HCT116 (cell line): ENCODE results near the gene GALNT17. TPM values are rescaled to one million over a fixed set of nuclear protein-coding genes. Genes with fewer than 3 reads are reported as not detected.
"Not testable (repeated sequence)": the region's sequence is repeated elsewhere in the genome, so short reads cannot be mapped to it uniquely, and the experiment has no call there.

Source experiments
- ATAC-seq: fragments of 200-7000 bp; cut with Tn5 transposase; 2 replicates; pipeline ENCODE4 v1.9.1; 2020; ENCODE audit warnings: mild to moderate bottlenecking, moderate library complexity
- BruUV-seq: library from RNA; stranded (reverse); fragments of 400-500 nt; replicated peaks from 2 replicates; lab custom pipeline; 2021; lab: Mats Ljungman, UMichigan
- CTCF ChIA-PET: fragments of 300-600 bp; sonication (Branson Sonifier 250); formaldehyde crosslinking; loops from one replicate; lab custom pipeline; 2021; ENCODE audit warnings: antibody characterized with exemption; lab: Charles Lee
- POLR2A ChIA-PET: fragments of 300-600, 350-600 bp; sonication (Branson Sonifier 250); formaldehyde crosslinking; loops from one replicate; lab custom pipeline; 2021; ENCODE audit warnings: antibody characterized with exemption; lab: Charles Lee
- RAD21 ChIA-PET, 2 experiments: fragments of 300-600 bp; sonication (Branson Sonifier 250); formaldehyde crosslinking; loops; one replicate each; lab custom pipeline; 2023; ENCODE audit warnings: low total read pairs in 2 of 2; ENCODE audit not compliant: uncharacterized antibody in 2 of 2, unreplicated experiment in 2 of 2, low non-redundant PET in 1 of 2; lab: Charles Lee
- DNase-seq: peaks from one replicate; pipeline ENCODE4 v3.0.0-alpha.2; 2010; ENCODE audit warnings: low read depth, low spot score
- H2AFZ ChIP-seq: fragments of 200-600 bp; shearing (Covaris generic), sonication (generic); 2 replicates; pipeline ENCODE4 v1.6.1; 2017; ENCODE audit warnings: low read depth, mixed run types, mixed read lengths, antibody characterized with exemption, low read length; ENCODE audit not compliant: poor library complexity, severe bottlenecking
- H3K27ac ChIP-seq: 2 replicates; pipeline ENCODE4 v1.5.1; 2012; ENCODE audit warnings: low read depth, low read length
- H3K27me3 ChIP-seq: fragments of 200-600 bp; sonication (generic); 2 replicates; pipeline ENCODE4 v1.6.1; 2016; ENCODE audit warnings: mixed run types, low read length, mixed read lengths; ENCODE audit not compliant: insufficient read depth
- H3K36me3 ChIP-seq, 2 experiments: fragments of 200-500 bp in 1 of 2; fragments of 200-600 bp in 1 of 2; sonication (Bioruptor generic) in 1 of 2; sonication (generic) in 1 of 2; 2 replicates each; pipeline versions ENCODE4 v1.5.1 to v1.6.1; 2014 to 2016; ENCODE audit warnings: low read length in 2 of 2, inconsistent platforms in 1 of 2, mixed read lengths in 1 of 2, mixed run types in 1 of 2; ENCODE audit not compliant: insufficient read depth in 2 of 2, control insufficient read depth in 1 of 2
- H3K4me1 ChIP-seq, 2 experiments: fragments of 200-600 bp in 1 of 2; sonication (generic) in 1 of 2; 2 replicates each; pipeline versions ENCODE4 v1.5.1 to v1.6.1; 2012 to 2017; ENCODE audit warnings: low read length in 2 of 2, inconsistent platforms in 1 of 2, mild to moderate bottlenecking in 1 of 2, mixed read lengths in 1 of 2, mixed run types in 1 of 2, moderate library complexity in 1 of 2; ENCODE audit not compliant: insufficient read depth in 2 of 2, control insufficient read depth in 1 of 2
- H3K4me2 ChIP-seq: fragments of 200-600 bp; sonication (generic); 2 replicates; pipeline ENCODE4 v1.6.1; 2017; ENCODE audit warnings: mixed run types, low read length, mixed read lengths
- H3K4me3 ChIP-seq, 2 experiments: fragments of 200-600 bp in 1 of 2; sonication (generic) in 1 of 2; replicated peaks in 1 of 2; 2 replicates each; pipeline ENCODE4 v1.5.1; 2011 to 2016; ENCODE audit warnings: low read length in 2 of 2, control low read depth in 1 of 2, low read depth in 1 of 2, mild to moderate bottlenecking in 1 of 2, mixed read lengths in 1 of 2, mixed run types in 1 of 2
- H3K79me2 ChIP-seq: fragments of 200-600 bp; sonication (generic); 2 replicates; pipeline ENCODE4 v1.6.1; 2017; ENCODE audit warnings: mild to moderate bottlenecking, mixed run types, low read length, moderate library complexity, mixed read lengths; ENCODE audit not compliant: insufficient read depth
- H3K9ac ChIP-seq: fragments of 200-600 bp; sonication (generic); 2 replicates; pipeline ENCODE4 v1.6.1; 2016; ENCODE audit warnings: low read length, mixed read lengths
- H3K9me2 ChIP-seq: fragments of 200-600 bp; sonication (generic), shearing (Covaris generic); 2 replicates; pipeline ENCODE4 v1.6.1; 2017; ENCODE audit warnings: mixed run types, mild to moderate bottlenecking, moderate library complexity; ENCODE audit not compliant: insufficient read depth
- H3K9me3 ChIP-seq, 2 experiments: fragments of 200-500 bp in 1 of 2; fragments of 200-600 bp in 1 of 2; sonication (Bioruptor generic) in 1 of 2; sonication (generic) in 1 of 2; 2 replicates each; pipeline ENCODE4 v1.6.1; 2014 to 2017; ENCODE audit warnings: low read length in 2 of 2, mixed read lengths in 2 of 2, inconsistent platforms in 1 of 2, low read depth in 1 of 2, mild to moderate bottlenecking in 1 of 2, mixed run types in 1 of 2, moderate library complexity in 1 of 2; ENCODE audit not compliant: control insufficient read depth in 1 of 2, insufficient read depth in 1 of 2
- H4K20me1 ChIP-seq: fragments of 200-600 bp; sonication (generic), shearing (Covaris generic); 2 replicates; pipeline ENCODE4 v1.6.1; 2017; ENCODE audit warnings: mixed run types, mild to moderate bottlenecking, moderate library complexity; ENCODE audit not compliant: insufficient read depth
- CEBPB ChIP-seq: IDR thresholded peaks from 2 replicates; pipeline ENCODE4 v1.6.1; 2012; ENCODE audit warnings: low read depth
- EZH2phosphoT487 ChIP-seq: fragments of 200-600 bp; IDR thresholded peaks from 2 replicates; pipeline ENCODE4 v1.6.1; 2018; ENCODE audit warnings: antibody characterized with exemption, borderline replicate concordance
- FOSL1 ChIP-seq: IDR thresholded peaks from 2 replicates; pipeline ENCODE4 v1.6.1; 2012; ENCODE audit warnings: low read depth
- YY1 ChIP-seq: IDR thresholded peaks from 2 replicates; pipeline ENCODE4 v1.6.1; 2011; ENCODE audit warnings: low read length, low read depth, moderate library complexity, mild to moderate bottlenecking; ENCODE audit not compliant: insufficient replicate concordance; ENCODE audit errors: extremely low read depth
- ZFX ChIP-seq: fragments of 450-650 bp; IDR thresholded peaks from 2 replicates; pipeline ENCODE4 v1.6.1; 2017
- intact Hi-C: fragments of 100-400 bp; cut with micrococcal nuclease; formaldehyde crosslinking; loops from 2 replicates; pipeline ENCODE4 v1.10.0; 2022
- total RNA-seq: library from RNA; stranded (reverse); gene quantifications from one replicate; pipeline ENCODE4 v1.2.1, GENCODE V29; 2021; ENCODE audit not compliant: unreplicated experiment
- TF ChIP-seq, protein P1 (sequence below): IDR thresholded peaks from 2 replicates; pipeline ENCODE4 v1.6.1; 2012; ENCODE audit warnings: low read depth

GALNT17 gene
- total RNA-seq, 1 experiment from 2014 or later: not detected

GRCh38 chr7:71210220-71210619 is 78.3 kb downstream of the GALNT17 start:
- Histone ChIP-seq H3K9ac (no peak overlapping the region), H3K9me2 (no peaks in the 10 kb centered on the region), H3K4me1 (no peaks in the 10 kb centered on the region), H3K79me2 (no peaks in the 10 kb centered on the region), H2AFZ (no peak overlapping the region), H3K4me3 (no peak overlapping the region), H3K4me2 (no peak overlapping the region), H3K27ac (no peak overlapping the region), H4K20me1 (no peaks in the 10 kb centered on the region), H3K27me3 (no peaks in the 10 kb centered on the region), H3K36me3 (no peaks in the 10 kb centered on the region), H3K9me3 (peaks cover 0 to 6% of the 10 kb centered on the region in 2 experiments; a peak in 2 of 4 replicates)
- DNase-seq (no peak), ATAC-seq (no peak)
- no peak for TF ChIP-seq YY1
- TF ChIP-seq FOSL1: no peak
- TF ChIP-seq, protein P1, sequence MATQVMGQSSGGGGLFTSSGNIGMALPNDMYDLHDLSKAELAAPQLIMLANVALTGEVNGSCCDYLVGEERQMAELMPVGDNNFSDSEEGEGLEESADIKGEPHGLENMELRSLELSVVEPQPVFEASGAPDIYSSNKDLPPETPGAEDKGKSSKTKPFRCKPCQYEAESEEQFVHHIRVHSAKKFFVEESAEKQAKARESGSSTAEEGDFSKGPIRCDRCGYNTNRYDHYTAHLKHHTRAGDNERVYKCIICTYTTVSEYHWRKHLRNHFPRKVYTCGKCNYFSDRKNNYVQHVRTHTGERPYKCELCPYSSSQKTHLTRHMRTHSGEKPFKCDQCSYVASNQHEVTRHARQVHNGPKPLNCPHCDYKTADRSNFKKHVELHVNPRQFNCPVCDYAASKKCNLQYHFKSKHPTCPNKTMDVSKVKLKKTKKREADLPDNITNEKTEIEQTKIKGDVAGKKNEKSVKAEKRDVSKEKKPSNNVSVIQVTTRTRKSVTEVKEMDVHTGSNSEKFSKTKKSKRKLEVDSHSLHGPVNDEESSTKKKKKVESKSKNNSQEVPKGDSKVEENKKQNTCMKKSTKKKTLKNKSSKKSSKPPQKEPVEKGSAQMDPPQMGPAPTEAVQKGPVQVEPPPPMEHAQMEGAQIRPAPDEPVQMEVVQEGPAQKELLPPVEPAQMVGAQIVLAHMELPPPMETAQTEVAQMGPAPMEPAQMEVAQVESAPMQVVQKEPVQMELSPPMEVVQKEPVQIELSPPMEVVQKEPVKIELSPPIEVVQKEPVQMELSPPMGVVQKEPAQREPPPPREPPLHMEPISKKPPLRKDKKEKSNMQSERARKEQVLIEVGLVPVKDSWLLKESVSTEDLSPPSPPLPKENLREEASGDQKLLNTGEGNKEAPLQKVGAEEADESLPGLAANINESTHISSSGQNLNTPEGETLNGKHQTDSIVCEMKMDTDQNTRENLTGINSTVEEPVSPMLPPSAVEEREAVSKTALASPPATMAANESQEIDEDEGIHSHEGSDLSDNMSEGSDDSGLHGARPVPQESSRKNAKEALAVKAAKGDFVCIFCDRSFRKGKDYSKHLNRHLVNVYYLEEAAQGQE: no peak
- TF ChIP-seq ZFX: no peak
- no peak for TF ChIP-seq CEBPB
- no peak for TF ChIP-seq EZH2phosphoT487
- ChIA-PET POLR2A (no interaction called here), RAD21 (no interaction called here), CTCF (no interaction called here)
- intact Hi-C loops: no loop called here
- BruUV-seq: no TSS peak

GRCh38 chr7:71212433-71212832 is 80.5 kb downstream of the GALNT17 start:
- intact Hi-C loops, H3K4me3 ChIP-seq, ATAC-seq, H3K27me3 ChIP-seq, H3K27ac ChIP-seq, BruUV-seq, H3K4me1 ChIP-seq, RAD21 ChIA-PET, DNase-seq, H3K9ac ChIP-seq, H4K20me1 ChIP-seq, H3K9me2 ChIP-seq, CTCF ChIA-PET, H3K36me3 ChIP-seq, H3K4me2 ChIP-seq, H3K79me2 ChIP-seq, H2AFZ ChIP-seq, H3K9me3 ChIP-seq, POLR2A ChIA-PET: not testable (repeated sequence)
